Stimulated activated CD8-positive, alpha-beta memory T cell treated with anti-CD3 and anti-CD28 coated beads, Interleukin-15, amount 100 ng/mL, for 48 hours (primary cell): ENCODE measurements around the gene CCSER1.
"Not testable (repeated sequence)": the region's sequence is repeated elsewhere in the genome, so short reads cannot be mapped to it uniquely, and the experiment has no call there.

Source experiments
- DNase-seq, 2 donors: peaks; one replicate each; pipeline ENCODE4 v3.0.0-alpha.2; 2020; ENCODE audit warnings: low read depth in 2 of 2

Gene CCSER1

GRCh38 chr4:91527056-91527455, 1399.9 kb downstream of the CCSER1 start:
- DNase-seq = no peak

- DNase-seq = no peak
Observed at GRCh38 chr4:91567594-91567993, 1440.4 kb downstream of the CCSER1 start.

- no peak for DNase-seq
Observed at GRCh38 chr4:91577864-91578263, 1450.7 kb downstream of the CCSER1 start.

GRCh38 chr4:91590260-91590659, 1463.1 kb downstream of the CCSER1 start:
- DNase-seq = no peak

GRCh38 chr4:91592125-91592524, 1464.9 kb downstream of the CCSER1 start:
- no peak for DNase-seq

GRCh38 chr4:91596718-91597117, 1469.5 kb downstream of the CCSER1 start:
- DNase-seq = no peak

GRCh38 chr4:91598696-91599095, 1471.5 kb downstream of the CCSER1 start:
- no peak for DNase-seq

GRCh38 chr4:91600301-91600700, 1473.1 kb downstream of the CCSER1 start:
- DNase-seq = no peak

GRCh38 chr4:91601401-91601800, 1474.2 kb downstream of the CCSER1 start:
- no peak for DNase-seq

GRCh38 chr4:91611782-91612181, 1484.6 kb downstream of the CCSER1 start:
- no peak for DNase-seq

- DNase-seq = no peak
Observed at GRCh38 chr4:91620952-91621351, 1493.8 kb downstream of the CCSER1 start.

- no peak for DNase-seq
Observed at GRCh38 chr4:91621446-91621845, 1494.3 kb downstream of the CCSER1 start.

- DNase-seq = no peak
Observed at GRCh38 chr4:91622925-91623602, 1495.9 kb downstream of the CCSER1 start.

GRCh38 chr4:91623603-91623967, 1496.4 kb downstream of the CCSER1 start:
- DNase-seq = not testable (repeated sequence)

GRCh38 chr4:91630054-91630453, 1502.9 kb downstream of the CCSER1 start:
- DNase-seq = no peak

- no peak for DNase-seq
Observed at GRCh38 chr4:91630764-91631163, 1503.6 kb downstream of the CCSER1 start.

- DNase-seq = no peak
Observed at GRCh38 chr4:91631335-91631734, 1504.1 kb downstream of the CCSER1 start.

GRCh38 chr4:91636083-91636482, 1508.9 kb downstream of the CCSER1 start:
- DNase-seq = no peak
